Measurements from ENCODE around the gene MAGI2. TPM values are rescaled to one million over a fixed set of nuclear protein-coding genes. Genes with fewer than 3 reads are reported as not detected.

MAGI2 gene
- total RNA-seq, 1 experiment from 2014 or later = 14.3 TPM

DNA sequence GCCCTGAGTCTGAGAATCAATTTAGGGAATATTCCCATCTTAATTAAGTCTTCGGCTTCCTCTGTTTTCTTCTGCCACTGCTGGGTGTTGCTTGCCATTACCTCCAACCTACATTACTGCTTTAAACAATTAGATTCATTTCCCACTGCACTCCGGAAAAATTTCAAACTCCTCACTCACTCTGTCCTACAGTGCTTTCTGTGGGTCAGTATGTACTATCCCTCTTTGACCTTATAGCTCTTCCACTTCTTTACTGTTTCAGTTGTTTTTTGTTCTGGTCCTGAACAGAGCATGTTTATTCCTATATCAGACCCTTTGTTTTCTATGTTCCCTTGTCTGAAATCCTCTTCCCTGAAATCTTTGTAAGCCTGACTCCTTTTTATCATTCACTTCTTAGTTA is 160.6 kb downstream of the MAGI2 start:
- Histone ChIP-seq H2BK120ac (ENCODE audit: low read depth, low read length, poor library complexity, severe bottlenecking) (no peak overlapping the region), H3K27me3 (ENCODE audit: insufficient read depth, low read length) (no peaks in the 10 kb centered on the region), H4K20me1 (ENCODE audit: control insufficient read depth, insufficient read depth, insufficient read length) (no peaks in the 10 kb centered on the region), H3K4me2 (ENCODE audit: insufficient read depth, insufficient read length, low read length) (no peak overlapping the region), H4K5ac (ENCODE audit: insufficient read length, low read depth, low read length) (no peak overlapping the region), H2AK5ac (ENCODE audit: insufficient read length, low read length) (no peak overlapping the region), H3K9me3 (ENCODE audit: control insufficient read depth, low read depth, low read length) (no peaks in the 10 kb centered on the region), H3K23ac (ENCODE audit: insufficient read length, low read depth, low read length) (no peak overlapping the region), H3K14ac (ENCODE audit: insufficient read depth, low read length) (no peak overlapping the region), H3K27ac (ENCODE audit: insufficient read length, low read depth, low read length) (no peak overlapping the region), H2AFZ (ENCODE audit: low read length) (no peak overlapping the region), H3K18ac (ENCODE audit: insufficient read length, low read depth, low read length) (no peak overlapping the region), H3K79me1 (ENCODE audit: insufficient read depth, low read depth, low read length, poor library complexity, severe bottlenecking) (no peaks in the 10 kb centered on the region), H2BK5ac (ENCODE audit: insufficient read length, low read length) (no peak overlapping the region), H2BK20ac (ENCODE audit: low read depth, low read length, poor library complexity, severe bottlenecking) (no peak overlapping the region), H2BK15ac (ENCODE audit: low read depth, low read length) (no peak overlapping the region), H3K23me2 (ENCODE audit: insufficient read length, low read depth, low read length, poor library complexity, severe bottlenecking) (no peaks in the 10 kb centered on the region), H3K4me1 (ENCODE audit: insufficient read depth, low read length) (no peaks in the 10 kb centered on the region), H3K4ac (ENCODE audit: low read depth, low read length) (no peak overlapping the region), H3K9ac (ENCODE audit: extremely low read depth, insufficient read length, low read length) (no peak overlapping the region), H2BK12ac (ENCODE audit: insufficient read length, low read depth, low read length) (no peak overlapping the region), H4K8ac (replicated peaks; ENCODE audit: insufficient read length, low read depth, low read length) (no peak overlapping the region), H3K56ac (ENCODE audit: insufficient read length, low read depth, low read length) (no peak overlapping the region), H4K91ac (ENCODE audit: insufficient read length, low read depth, low read length) (no peak overlapping the region), H3K79me2 (ENCODE audit: insufficient read depth, low read length) (no peaks in the 10 kb centered on the region), H3T11ph (ENCODE audit: low read length) (no peak overlapping the region)
- no peaks in the 10 kb centered on the region for H3K36me3 Mint-ChIP-seq (ENCODE audit: insufficient read depth in 1 of 3, low read depth in 3 of 3)
- H3K4me3 Mint-ChIP-seq = no peak overlapping the region
- no peaks in the 10 kb centered on the region for H3K9me3 Mint-ChIP-seq
- no CpG with 5 or more reads among the region's 2 CpGs for WGBS (ENCODE audit: extremely low coverage, insufficient read length, low lambda C conversion rate)
- peak overlapping the region in 1 of 3 experiments; percentile 8; a peak in 1 of 7 replicates for H3K27ac Mint-ChIP-seq
- DNase-seq = no peak
- H3K4me1 Mint-ChIP-seq = no peaks in the 10 kb centered on the region; a peak in 1 of 4 replicates
- H3K27me3 Mint-ChIP-seq (ENCODE audit: low read depth) = no peaks in the 10 kb centered on the region
- TF ChIP-seq, protein P1, sequence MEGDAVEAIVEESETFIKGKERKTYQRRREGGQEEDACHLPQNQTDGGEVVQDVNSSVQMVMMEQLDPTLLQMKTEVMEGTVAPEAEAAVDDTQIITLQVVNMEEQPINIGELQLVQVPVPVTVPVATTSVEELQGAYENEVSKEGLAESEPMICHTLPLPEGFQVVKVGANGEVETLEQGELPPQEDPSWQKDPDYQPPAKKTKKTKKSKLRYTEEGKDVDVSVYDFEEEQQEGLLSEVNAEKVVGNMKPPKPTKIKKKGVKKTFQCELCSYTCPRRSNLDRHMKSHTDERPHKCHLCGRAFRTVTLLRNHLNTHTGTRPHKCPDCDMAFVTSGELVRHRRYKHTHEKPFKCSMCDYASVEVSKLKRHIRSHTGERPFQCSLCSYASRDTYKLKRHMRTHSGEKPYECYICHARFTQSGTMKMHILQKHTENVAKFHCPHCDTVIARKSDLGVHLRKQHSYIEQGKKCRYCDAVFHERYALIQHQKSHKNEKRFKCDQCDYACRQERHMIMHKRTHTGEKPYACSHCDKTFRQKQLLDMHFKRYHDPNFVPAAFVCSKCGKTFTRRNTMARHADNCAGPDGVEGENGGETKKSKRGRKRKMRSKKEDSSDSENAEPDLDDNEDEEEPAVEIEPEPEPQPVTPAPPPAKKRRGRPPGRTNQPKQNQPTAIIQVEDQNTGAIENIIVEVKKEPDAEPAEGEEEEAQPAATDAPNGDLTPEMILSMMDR (conservative IDR thresholded peaks at IDR 0.05) = no peak
